Neuron (in vitro differentiated cells): ENCODE measurements around the gene KLRD1.

Source experiments
- H2AFZ ChIP-seq: one replicate; pipeline ENCODE4 v1.6.1; 2013; ENCODE audit warnings: low read depth, mild to moderate bottlenecking, inconsistent platforms, low read length, moderate library complexity
- H3K27me3 ChIP-seq: one replicate; pipeline ENCODE4 v1.6.1; 2013; ENCODE audit warnings: low read length; ENCODE audit not compliant: insufficient read depth
- H3K36me3 ChIP-seq: one replicate; pipeline ENCODE4 v1.6.1; 2013; ENCODE audit warnings: low read length; ENCODE audit not compliant: insufficient read depth
- H3K4me1 ChIP-seq: one replicate; pipeline ENCODE4 v1.6.1; 2013; ENCODE audit warnings: low read length; ENCODE audit not compliant: insufficient read depth
- H3K4me3 ChIP-seq: 2 replicates; pipeline ENCODE4 v1.5.1; 2013; ENCODE audit warnings: mild to moderate bottlenecking, low read length, moderate library complexity
- H3K9me3 ChIP-seq: one replicate; pipeline ENCODE4 v1.6.1; 2013; ENCODE audit warnings: low read length

KLRD1 gene, protein sequence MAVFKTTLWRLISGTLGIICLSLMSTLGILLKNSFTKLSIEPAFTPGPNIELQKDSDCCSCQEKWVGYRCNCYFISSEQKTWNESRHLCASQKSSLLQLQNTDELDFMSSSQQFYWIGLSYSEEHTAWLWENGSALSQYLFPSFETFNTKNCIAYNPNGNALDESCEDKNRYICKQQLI

DNA sequence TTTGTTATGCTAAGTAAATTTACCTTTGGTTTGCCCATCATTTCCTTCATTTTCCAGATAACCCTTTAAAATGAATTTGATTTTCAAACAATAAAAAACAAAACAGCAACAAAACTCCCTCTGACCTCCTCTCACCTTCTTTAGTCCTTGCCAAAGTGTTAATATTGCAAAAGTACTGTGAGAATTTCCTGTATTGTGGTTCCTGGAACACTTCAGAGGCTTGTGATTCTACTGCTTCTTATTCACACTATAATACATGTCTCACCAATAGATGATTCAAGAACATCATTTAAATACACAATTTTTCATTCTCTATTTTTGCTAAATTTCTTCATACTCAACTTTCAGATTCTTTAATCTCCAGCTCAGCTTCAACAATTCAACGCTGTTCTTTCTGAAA, at the start of gene KLRD1:
TSS of gene KLRD1 (plus strand) at position 241 of the 400 bp plus-strand sequence. CDS start 208 bp downstream, outside the sequence.
- H3K9me3 ChIP-seq: no peaks in the 10 kb centered on the region
- H3K4me1 ChIP-seq: no peaks in the 10 kb centered on the region
- no peak within 1 kb of the TSS for H3K4me3 ChIP-seq
- H2AFZ ChIP-seq: no peak within 1 kb of the TSS
- no peaks in the 10 kb centered on the region for H3K27me3 ChIP-seq
- H3K36me3 ChIP-seq: no peaks in the 10 kb centered on the region

DNA sequence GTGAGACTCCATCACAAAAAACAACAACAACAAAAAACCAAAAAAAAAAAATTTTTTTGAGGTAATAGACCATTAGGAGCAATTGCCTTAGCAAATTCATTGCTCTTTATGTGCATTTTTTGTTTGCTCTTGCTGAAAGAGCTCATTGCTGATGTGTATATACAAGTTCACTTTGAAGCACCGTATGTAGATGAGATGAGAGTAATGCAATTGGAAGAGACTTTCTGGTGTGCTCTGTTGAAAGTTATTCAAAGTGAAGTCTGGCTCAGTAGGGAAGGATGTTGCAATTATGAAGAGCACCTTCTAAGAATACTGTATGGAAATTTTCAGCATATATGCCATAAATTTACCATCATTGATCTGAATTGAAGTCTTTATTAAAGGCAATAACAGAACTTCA, 46.7 kb upstream of the KLRD1 start:
- no peaks in the 10 kb centered on the region for H3K4me1 ChIP-seq
- H3K4me3 ChIP-seq: no peak overlapping the region
- H2AFZ ChIP-seq: no peak overlapping the region
- H3K9me3 ChIP-seq: no peaks in the 10 kb centered on the region
- no peaks in the 10 kb centered on the region for H3K27me3 ChIP-seq
- H3K36me3 ChIP-seq: no peaks in the 10 kb centered on the region

DNA sequence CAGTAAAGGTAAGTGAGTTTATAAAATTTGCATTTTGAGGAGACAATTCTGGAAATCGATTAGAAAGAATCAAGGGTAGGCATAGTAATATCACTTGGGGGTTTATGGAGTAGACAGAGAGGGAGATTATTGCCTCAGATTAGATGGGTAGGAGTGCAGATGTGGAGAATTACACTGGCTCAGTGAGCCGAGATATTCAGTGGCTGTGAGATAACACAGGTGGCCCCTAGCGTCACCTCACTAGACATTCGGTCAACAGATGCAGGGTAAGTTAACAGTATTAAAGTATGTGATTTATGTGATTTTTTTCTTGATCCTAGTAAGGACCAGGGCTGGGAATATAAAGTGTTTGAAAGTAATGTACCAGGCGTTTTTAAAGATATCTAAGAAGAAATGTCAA, 39.6 kb upstream of the KLRD1 start:
- Histone ChIP-seq H3K4me3 (no peak overlapping the region), H3K36me3 (no peaks in the 10 kb centered on the region), H3K27me3 (no peaks in the 10 kb centered on the region), H2AFZ (no peak overlapping the region), H3K4me1 (no peaks in the 10 kb centered on the region), H3K9me3 (no peaks in the 10 kb centered on the region)

DNA sequence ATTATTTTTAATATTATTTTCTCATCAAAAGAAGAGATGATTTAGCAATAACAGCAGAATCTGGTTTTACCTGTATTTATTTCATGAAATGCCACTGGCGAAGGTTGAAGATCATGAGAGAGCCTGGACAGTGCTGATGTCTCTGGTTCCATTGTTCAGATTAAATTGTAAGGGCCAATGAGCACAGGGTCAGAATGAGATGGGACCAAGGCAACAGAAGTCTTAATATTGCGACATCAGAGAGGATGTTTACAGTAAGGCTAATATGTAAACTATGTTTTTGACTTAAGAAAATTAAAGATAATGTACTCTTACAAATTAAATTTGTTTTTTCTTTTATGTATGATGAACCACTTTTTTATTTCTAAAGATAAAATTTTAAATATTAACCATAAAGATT, 35.2 kb upstream of the KLRD1 start:
- H3K27me3 ChIP-seq: no peaks in the 10 kb centered on the region
- H2AFZ ChIP-seq: no peak overlapping the region
- no peaks in the 10 kb centered on the region for H3K4me1 ChIP-seq
- no peaks in the 10 kb centered on the region for H3K36me3 ChIP-seq
- H3K9me3 ChIP-seq: no peaks in the 10 kb centered on the region
- H3K4me3 ChIP-seq: no peak overlapping the region

DNA sequence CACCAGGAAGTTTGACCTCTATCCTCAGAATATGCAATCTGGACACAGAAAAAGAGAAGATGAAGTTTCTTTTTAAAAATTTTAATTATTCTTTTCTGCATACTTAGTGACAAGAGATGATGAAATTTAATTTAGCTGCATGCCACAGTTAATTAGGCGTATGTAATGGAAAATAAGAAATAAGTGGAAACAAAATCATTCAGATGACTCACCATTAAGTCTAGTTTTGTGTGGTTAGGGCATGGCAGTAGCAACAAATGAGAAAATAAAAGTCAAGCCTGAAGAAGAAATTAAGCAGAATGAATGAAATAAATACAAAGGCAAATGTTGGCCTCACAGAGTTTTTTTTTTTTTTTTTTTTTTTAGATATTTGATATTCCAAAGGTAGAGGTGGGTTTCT, 30.9 kb upstream of the KLRD1 start:
- no peaks in the 10 kb centered on the region for H3K27me3 ChIP-seq
- H3K4me1 ChIP-seq: no peaks in the 10 kb centered on the region
- no peak overlapping the region for H2AFZ ChIP-seq
- H3K4me3 ChIP-seq: no peak overlapping the region
- H3K9me3 ChIP-seq: no peaks in the 10 kb centered on the region
- no peaks in the 10 kb centered on the region for H3K36me3 ChIP-seq

DNA sequence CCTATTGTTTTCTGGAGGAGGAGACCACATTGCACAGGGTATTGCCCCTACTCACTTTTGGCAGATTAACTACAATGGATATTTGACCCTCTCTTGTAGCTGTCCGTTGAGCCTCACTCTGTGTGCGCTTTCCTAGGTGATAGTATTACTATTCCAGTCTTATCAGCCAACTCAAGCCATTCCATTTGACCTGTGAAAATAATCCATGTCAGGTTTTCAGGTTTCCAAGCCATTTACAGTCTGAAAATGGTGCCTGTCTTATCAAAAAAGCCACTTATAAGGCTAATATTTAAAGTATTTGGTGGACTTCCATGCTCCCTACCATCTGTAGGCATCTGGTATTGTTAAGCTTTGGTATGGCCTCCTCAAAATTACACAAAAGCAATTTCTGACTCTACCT, 29.6 kb upstream of the KLRD1 start:
- Histone ChIP-seq H3K4me3 (no peak overlapping the region), H3K36me3 (no peaks in the 10 kb centered on the region), H3K9me3 (no peaks in the 10 kb centered on the region), H3K27me3 (no peaks in the 10 kb centered on the region), H3K4me1 (no peaks in the 10 kb centered on the region), H2AFZ (no peak overlapping the region)

DNA sequence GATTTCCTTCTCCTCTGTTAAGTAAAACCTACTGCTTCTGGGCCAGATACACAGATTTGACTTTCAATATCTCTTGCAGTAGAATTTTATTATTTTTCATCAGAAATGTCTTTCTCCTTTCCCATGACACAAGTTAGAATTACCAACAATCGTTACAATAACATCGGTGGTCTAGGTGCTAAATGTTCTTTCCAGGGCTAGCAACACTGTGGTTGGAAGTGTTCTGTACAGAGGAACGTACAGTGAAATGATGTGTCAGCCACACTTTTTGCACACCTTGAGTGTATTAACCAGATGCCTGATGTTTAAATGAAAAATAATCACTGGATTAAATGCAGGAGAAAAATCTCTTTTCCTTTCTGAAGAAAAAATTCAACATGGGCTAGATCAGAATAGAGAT, 27.7 kb upstream of the KLRD1 start:
- H3K27me3 ChIP-seq: no peaks in the 10 kb centered on the region
- H3K9me3 ChIP-seq: no peaks in the 10 kb centered on the region
- no peak overlapping the region for H2AFZ ChIP-seq
- H3K36me3 ChIP-seq: no peaks in the 10 kb centered on the region
- no peak overlapping the region for H3K4me3 ChIP-seq
- H3K4me1 ChIP-seq: no peaks in the 10 kb centered on the region

DNA sequence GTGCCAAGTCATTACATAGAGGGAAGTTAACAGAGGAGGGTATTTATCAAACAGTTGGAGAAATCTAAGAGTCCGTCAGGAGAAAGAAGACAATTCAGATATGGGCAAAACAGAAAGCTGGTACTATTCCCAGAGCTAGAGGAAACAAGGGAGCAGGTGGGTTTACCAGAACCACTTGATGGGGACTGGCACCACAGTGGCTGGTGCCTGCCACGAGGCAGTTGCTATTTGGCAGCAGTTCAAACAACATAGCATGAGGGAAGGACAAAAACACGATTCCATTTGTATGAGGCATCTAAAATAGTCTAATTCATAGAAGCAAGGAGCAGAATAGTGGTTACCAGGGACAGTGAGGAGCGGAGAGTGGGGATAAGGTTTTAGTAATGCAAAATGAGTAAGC, 24.6 kb upstream of the KLRD1 start:
- Histone ChIP-seq H3K4me3 (no peak overlapping the region), H3K36me3 (no peaks in the 10 kb centered on the region), H3K9me3 (no peaks in the 10 kb centered on the region), H3K4me1 (no peaks in the 10 kb centered on the region), H2AFZ (no peak overlapping the region), H3K27me3 (no peaks in the 10 kb centered on the region)

DNA sequence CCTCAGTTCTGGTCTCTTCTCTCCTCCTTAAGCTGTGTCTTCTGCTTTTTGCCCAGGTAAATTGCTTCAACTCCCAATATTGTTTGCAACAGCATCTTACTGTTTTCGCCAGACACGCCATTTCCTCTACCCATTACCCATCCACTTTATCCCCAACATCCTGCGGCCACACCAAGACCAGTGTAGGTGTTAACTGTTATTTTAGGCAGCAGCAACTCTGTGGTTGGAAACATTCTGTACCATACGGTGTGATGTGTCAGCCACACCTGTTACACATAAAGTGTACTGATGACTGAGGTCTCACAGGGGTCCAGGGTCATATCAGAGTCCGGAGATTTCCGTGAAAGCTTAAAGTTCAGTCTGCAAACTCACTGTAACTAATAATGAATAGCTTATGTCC, 21.8 kb upstream of the KLRD1 start:
- no peaks in the 10 kb centered on the region for H3K27me3 ChIP-seq
- H2AFZ ChIP-seq: no peak overlapping the region
- H3K36me3 ChIP-seq: no peaks in the 10 kb centered on the region
- no peaks in the 10 kb centered on the region for H3K4me1 ChIP-seq
- H3K4me3 ChIP-seq: no peak overlapping the region
- no peaks in the 10 kb centered on the region for H3K9me3 ChIP-seq

DNA sequence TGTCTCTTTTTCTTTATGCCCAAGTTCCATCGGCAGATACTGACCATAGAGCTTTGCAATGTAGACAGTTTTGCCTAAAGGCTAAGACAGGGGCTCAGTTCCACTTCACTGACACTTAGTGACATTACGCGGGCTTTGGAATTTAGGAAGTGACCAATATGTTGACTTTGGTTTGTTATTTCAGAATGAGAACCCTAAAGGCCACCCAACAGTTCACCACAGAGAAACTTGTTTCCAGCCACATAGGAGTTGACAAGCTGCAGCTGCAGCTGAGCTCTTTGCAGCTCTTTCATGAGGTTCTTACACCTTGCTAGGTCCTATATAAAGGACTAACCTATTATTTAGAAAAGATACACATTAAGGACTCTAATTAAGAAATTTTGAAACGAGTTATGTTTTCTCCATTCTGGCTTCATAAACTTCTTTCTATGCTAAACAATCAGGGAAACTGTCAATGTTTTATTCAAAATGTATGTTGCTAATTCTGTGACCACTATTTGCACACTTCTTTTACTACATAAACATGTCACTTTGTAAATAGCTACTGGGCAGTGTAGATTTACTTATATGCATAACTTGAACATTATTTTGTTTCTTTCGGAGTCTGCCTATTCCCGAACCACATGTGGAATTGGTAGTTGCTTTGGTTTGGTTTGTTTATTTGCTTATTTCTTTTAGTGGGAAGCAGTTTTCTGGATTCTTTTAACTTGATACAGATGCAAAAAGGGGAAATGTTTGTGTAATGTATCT, 18.5 kb upstream of the KLRD1 start:
- Histone ChIP-seq H3K4me1 (no peaks in the 10 kb centered on the region), H3K9me3 (no peaks in the 10 kb centered on the region), H3K36me3 (no peaks in the 10 kb centered on the region), H2AFZ (no peak overlapping the region), H3K4me3 (no peak overlapping the region), H3K27me3 (no peaks in the 10 kb centered on the region)

DNA sequence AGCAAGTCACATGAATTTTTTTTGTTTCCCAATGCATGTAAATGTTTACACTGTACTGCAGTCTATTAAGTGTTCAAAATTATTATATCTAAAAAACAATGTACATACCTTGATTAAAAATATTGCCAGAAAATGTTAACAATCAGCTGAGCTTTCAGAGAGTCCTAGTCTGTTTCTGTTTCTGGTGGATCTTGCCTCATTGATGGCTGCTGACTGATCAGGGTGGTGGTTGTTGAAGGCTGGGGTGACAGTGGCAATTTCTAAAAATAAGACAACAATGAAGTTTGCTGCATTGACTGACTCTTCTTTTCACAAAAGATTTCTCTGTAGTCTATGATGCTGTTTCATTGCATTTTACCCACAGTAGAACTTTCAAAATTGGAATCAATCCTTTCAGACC, 16.6 kb upstream of the KLRD1 start:
- H3K4me1 ChIP-seq: no peaks in the 10 kb centered on the region
- no peak overlapping the region for H3K4me3 ChIP-seq
- H2AFZ ChIP-seq: no peak overlapping the region
- H3K27me3 ChIP-seq: no peaks in the 10 kb centered on the region
- no peaks in the 10 kb centered on the region for H3K9me3 ChIP-seq
- H3K36me3 ChIP-seq: no peaks in the 10 kb centered on the region

DNA sequence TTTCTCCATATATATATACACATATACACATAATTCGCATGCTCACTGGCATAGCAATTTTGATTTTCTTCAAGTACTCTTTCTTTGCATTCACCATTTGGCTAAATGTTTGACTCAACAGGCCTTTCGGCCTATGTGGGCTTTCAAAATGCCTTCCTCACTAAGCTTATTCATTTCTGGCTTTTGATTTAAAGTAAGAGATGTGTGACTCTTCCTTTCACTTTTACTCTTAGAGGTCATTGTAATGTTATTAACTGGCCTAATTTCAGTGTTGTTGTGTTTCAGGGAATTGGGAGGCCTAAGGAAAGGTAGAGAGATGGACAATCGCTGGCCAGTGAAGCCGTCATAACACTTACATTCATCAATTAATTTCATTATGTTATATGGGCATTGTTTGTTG, 14.5 kb upstream of the KLRD1 start:
- H3K4me3 ChIP-seq: no peak overlapping the region

DNA sequence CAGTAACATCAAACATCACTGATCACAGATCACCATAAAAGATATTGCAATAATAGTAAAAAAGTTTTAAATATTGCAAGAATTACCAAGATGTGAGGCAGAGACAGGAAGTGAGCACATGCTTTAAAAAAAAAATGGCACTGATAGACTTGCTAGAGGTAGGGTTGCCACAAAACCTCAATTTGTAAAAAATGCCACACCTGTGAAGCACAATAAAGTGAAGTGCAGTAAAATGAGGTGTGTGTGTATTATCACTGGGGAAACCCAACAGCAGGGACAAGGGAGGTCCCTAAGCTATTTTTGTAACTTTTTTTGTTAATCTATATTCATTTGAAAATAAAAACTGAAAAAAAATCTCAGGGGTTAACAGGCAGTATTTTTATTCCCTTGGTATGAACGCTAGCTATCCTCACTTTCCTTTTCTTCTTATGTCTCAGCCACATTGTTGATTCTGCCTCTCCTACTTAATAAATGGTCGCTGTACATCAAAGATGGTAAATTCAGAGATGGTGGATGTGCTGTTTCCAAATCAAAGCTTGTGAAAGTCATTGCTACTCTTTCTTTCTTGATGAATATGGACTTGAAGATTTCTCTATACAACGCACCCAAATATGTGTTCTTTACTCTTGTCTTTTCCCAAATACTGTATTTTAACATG, 14.0 kb upstream of the KLRD1 start:
- no peaks in the 10 kb centered on the region for H3K9me3 ChIP-seq
- no peak overlapping the region for H2AFZ ChIP-seq
- H3K4me3 ChIP-seq: no peak overlapping the region
- H3K27me3 ChIP-seq: no peaks in the 10 kb centered on the region
- H3K36me3 ChIP-seq: no peaks in the 10 kb centered on the region
- no peaks in the 10 kb centered on the region for H3K4me1 ChIP-seq

More for the DNA sequence above, 14.5 kb upstream of the KLRD1 start:
- no peaks in the 10 kb centered on the region for H3K27me3 ChIP-seq
- no peaks in the 10 kb centered on the region for H3K36me3 ChIP-seq
- H2AFZ ChIP-seq: no peak overlapping the region
- no peaks in the 10 kb centered on the region for H3K4me1 ChIP-seq
- H3K9me3 ChIP-seq: no peaks in the 10 kb centered on the region
